AG04450 (cell line): ENCODE results near the gene LMO3. TPM values are rescaled to one million over a fixed set of nuclear protein-coding genes. Genes with fewer than 3 reads are reported as not detected.

Experiments used
- CTCF ChIA-PET: fragments of 300-600, 350-600 bp; formaldehyde crosslinking; extraction: SDS; loops from one replicate; lab custom pipeline; 2022; ENCODE audit warnings: antibody characterized with exemption, inconsistent platforms; lab: Charles Lee
- POLR2A ChIA-PET: fragments of 350-600 bp; formaldehyde crosslinking; extraction: SDS; loops from one replicate; lab custom pipeline; 2021; ENCODE audit warnings: antibody characterized with exemption, inconsistent platforms; lab: Yijun Ruan, JAX
- DNase-seq: peaks from one replicate; pipeline ENCODE4 v3.0.0-alpha.2; 2011; ENCODE audit warnings: low read depth, low spot score
- H3K27ac ChIP-seq: one replicate; pipeline ENCODE4 v1.5.1; 2012; ENCODE audit warnings: low read depth, low read length, control low read depth
- H3K27me3 ChIP-seq: one replicate; pipeline ENCODE4 v1.6.0; 2012; ENCODE audit warnings: low read length; ENCODE audit not compliant: control insufficient read depth, insufficient read depth
- H3K4me3 ChIP-seq: 2 replicates; pipeline ENCODE4 v1.5.1; 2011; ENCODE audit warnings: mild to moderate bottlenecking, low read depth, low read length, control low read depth
- H3K9me3 ChIP-seq: 2 replicates; pipeline ENCODE4 v1.5.1; 2012; ENCODE audit warnings: low read length; ENCODE audit not compliant: control insufficient read depth, insufficient read depth
- CTCF ChIP-seq: IDR thresholded peaks from 2 replicates; pipeline ENCODE4 v1.5.1; 2011; ENCODE audit warnings: low read depth, low read length, control low read depth, inconsistent platforms
- polyA plus RNA-seq: library from polyadenylated mRNA; depleted of rRNA; stranded (reverse); fragments of >200 nt; gene quantifications from 2 replicates; pipeline ENCODE4 v1.2.3, GENCODE V29; 2011

The LMO3 gene
- polyA plus RNA-seq, 1 experiment = 2.0 TPM

DNA sequence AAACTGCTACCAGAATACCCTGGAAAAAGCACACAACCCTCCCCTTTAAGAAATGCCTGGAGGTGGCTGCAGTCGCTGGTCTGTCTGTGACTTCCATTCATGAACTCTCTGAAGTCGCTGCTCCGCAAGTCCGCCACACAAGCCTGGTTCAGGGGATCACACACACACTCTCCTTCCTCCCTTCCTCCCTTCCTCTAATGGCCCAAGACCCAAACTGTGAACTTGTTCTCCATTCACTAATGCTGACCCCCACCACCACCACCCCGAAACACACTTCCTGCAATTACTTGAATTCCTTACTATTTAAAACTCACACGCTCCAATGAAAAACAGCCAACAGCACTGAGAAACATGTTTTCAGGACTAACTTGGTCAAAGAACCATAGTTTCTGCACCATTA lies 1.0 kb upstream of the LMO3 start:
- POLR2A ChIA-PET = interaction anchor here (0.7 kb wide), 1 partner anchor 608 kb away, joined by 3 read pairs; no protein-coding TSS in a partner anchor
- CTCF ChIA-PET = interaction anchor here (0.7 to 1.2 kb wide), 5 partner anchors 10 to 221 kb away, joined by 3 to 4 read pairs (median 3); no protein-coding TSS in a partner anchor
- no peak overlapping the region for H3K4me3 ChIP-seq
- no peaks in the 10 kb centered on the region for H3K9me3 ChIP-seq
- H3K27me3 ChIP-seq = peaks cover 4% of the 10 kb centered on the region
- no peak for TF ChIP-seq CTCF
- DNase-seq = no peak
- no peak overlapping the region for H3K27ac ChIP-seq

- Histone ChIP-seq H3K9me3 (no peaks in the 10 kb centered on the region), H3K27me3 (peaks cover 4% of the 10 kb centered on the region), H3K27ac (no peak overlapping the region), H3K4me3 (peak overlapping the region; percentile 69)
- POLR2A ChIA-PET = interaction anchor here (0.7 to 1.0 kb wide), 2 partner anchors 11 to 609 kb away, joined by 3 read pairs; no protein-coding TSS in a partner anchor
- DNase-seq = no peak
- TF ChIP-seq CTCF = no peak
- CTCF ChIA-PET = interaction anchor here (1.1 to 1.2 kb wide), 3 partner anchors 9 to 220 kb away, joined by 3 to 4 read pairs (median 3); no protein-coding TSS in a partner anchor
Observed at GRCh38 chr12:16606201-16606849, 363 bp upstream of the LMO3 start.

GRCh38 chr12:16605642-16606116 lies 283 bp downstream of the LMO3 start:
- H3K27me3 ChIP-seq = peaks cover 4% of the 10 kb centered on the region
- peak overlapping the region; percentile 69 for H3K4me3 ChIP-seq
- ChIA-PET CTCF (interaction anchor here (1.1 to 1.2 kb wide), 2 partner anchors 9 to 12 kb away, joined by 3 read pairs; no protein-coding TSS in a partner anchor), POLR2A (interaction anchor here (0.6 to 1.0 kb wide), 2 partner anchors 10 to 37 kb away, joined by 3 to 7 read pairs; no protein-coding TSS in a partner anchor)
- TF ChIP-seq CTCF = no peak
- no peak overlapping the region for H3K27ac ChIP-seq
- DNase-seq = no peak
- H3K9me3 ChIP-seq = no peaks in the 10 kb centered on the region

DNA sequence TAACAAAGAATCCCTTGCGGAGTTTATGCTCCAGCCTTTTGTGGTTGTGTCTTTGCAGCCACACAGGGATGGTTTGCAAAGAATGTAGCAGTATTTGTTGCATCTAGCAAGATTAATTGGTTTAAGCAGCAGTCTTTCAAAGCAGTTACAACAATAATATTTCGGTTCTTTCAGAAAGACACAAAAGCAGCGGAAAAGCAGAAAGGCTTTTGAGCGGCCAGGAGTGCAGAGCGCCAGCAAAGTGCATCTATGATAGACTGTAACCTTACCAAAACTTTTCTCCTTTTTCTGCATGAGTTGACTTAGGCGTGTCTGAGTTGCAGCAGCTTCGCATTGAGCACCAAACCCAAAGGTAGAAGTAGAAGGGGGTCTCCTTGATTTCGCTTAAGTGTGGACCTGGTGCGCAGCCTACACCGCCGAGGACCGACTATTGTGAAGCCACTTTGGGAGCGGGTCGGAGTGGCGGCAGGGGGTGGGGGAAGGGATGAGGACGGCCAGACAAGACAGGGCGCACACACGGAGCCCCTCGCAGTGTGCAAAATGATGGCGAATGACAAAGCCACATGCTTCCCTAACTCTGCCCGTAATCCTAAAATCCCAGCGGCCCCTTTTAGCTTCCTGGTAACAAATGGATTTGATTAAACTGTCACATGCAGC lies 1.2 kb downstream of the LMO3 start:
- ChIA-PET POLR2A (no interaction called here), CTCF (interaction anchor here (0.6 kb wide), 1 partner anchor 705 kb away, joined by 3 read pairs; no protein-coding TSS in a partner anchor)
- DNase-seq = no peak
- no peak for TF ChIP-seq CTCF
- Histone ChIP-seq H3K27me3 (peaks cover 4% of the 10 kb centered on the region), H3K27ac (no peak overlapping the region), H3K9me3 (no peaks in the 10 kb centered on the region), H3K4me3 (peak overlapping the region; percentile 69)
